AG09319 (cell line): ENCODE measurements around the gene DCAF10.
"Not testable (repeated sequence)": the region's sequence is repeated elsewhere in the genome, so short reads cannot be mapped to it uniquely, and the experiment has no call there.

Experiments
- DNase-seq: peaks from one replicate; pipeline ENCODE4 v3.0.0-alpha.2; 2010; ENCODE audit warnings: low read depth; ENCODE audit errors: extremely low read depth
- CTCF ChIP-seq: IDR thresholded peaks from 2 replicates; pipeline ENCODE4 v1.5.1; 2011; ENCODE audit warnings: low read depth, mild to moderate bottlenecking, inconsistent platforms, low read length, moderate library complexity

The DCAF10 gene

GRCh38 chr9:37873955-37874354 is 73.4 kb downstream of the DCAF10 start:
- no peak for TF ChIP-seq CTCF

GRCh38 chr9:37876376-37876775 is 75.8 kb downstream of the DCAF10 start:
- no peak for TF ChIP-seq CTCF
- DNase-seq: no peak

More at GRCh38 chr9:37873955-37874354, 73.4 kb downstream of the DCAF10 start:
- no peak for DNase-seq

- no peak for DNase-seq
- no peak for TF ChIP-seq CTCF
Measured at GRCh38 chr9:37880916-37881479, 80.4 kb downstream of the DCAF10 start.

- not testable (repeated sequence) for DNase-seq
Measured at GRCh38 chr9:37887977-37888583, 87.5 kb downstream of the DCAF10 start.

- DNase-seq: no peak
- TF ChIP-seq CTCF: no peak
Measured at GRCh38 chr9:37889536-37889935, 88.9 kb downstream of the DCAF10 start.

- not testable (repeated sequence) for DNase-seq
Measured at GRCh38 chr9:37891042-37891441, 90.4 kb downstream of the DCAF10 start.

GRCh38 chr9:37892063-37892462 is 91.5 kb downstream of the DCAF10 start:
- DNase-seq: no peak
- no peak for TF ChIP-seq CTCF

GRCh38 chr9:37897665-37898064 is 97.1 kb downstream of the DCAF10 start:
- no peak for DNase-seq
- TF ChIP-seq CTCF: no peak
